ENCODE measurements around the gene BLID.

BLID gene

GRCh38 chr11:122140500-122140899 is 24.5 kb upstream of the BLID start:
- no peak for DNase-seq (ENCODE audit: low read depth in 2 of 2)

GRCh38 chr11:122139595-122139866 is 23.5 kb upstream of the BLID start:
- DNase-seq (ENCODE audit: low read depth in 2 of 2) = no peak

GRCh38 chr11:122138744-122139594 is 23.0 kb upstream of the BLID start:
- no peak for DNase-seq (ENCODE audit: low read depth in 2 of 2)

- DNase-seq (ENCODE audit: low read depth in 2 of 2) = no peak
Observed at GRCh38 chr11:122137078-122137793, 21.2 kb upstream of the BLID start.

- DNase-seq (ENCODE audit: low read depth in 2 of 2) = no peak
Observed at GRCh38 chr11:122131126-122131525, 15.1 kb upstream of the BLID start.

GRCh38 chr11:122128146-122128545 is 12.1 kb upstream of the BLID start:
- DNase-seq (ENCODE audit: low read depth in 2 of 2) = no peak

GRCh38 chr11:122127020-122127419 is 11.0 kb upstream of the BLID start:
- DNase-seq (ENCODE audit: low read depth in 2 of 2) = no peak

- DNase-seq (ENCODE audit: low read depth in 2 of 2) = no peak
Observed at GRCh38 chr11:122126024-122126688, 10.1 kb upstream of the BLID start.

GRCh38 chr11:122123263-122123929 is 7.4 kb upstream of the BLID start:
- no peak for DNase-seq (ENCODE audit: low read depth in 2 of 2)

GRCh38 chr11:122122179-122122578 is 6.2 kb upstream of the BLID start:
- no peak for DNase-seq (ENCODE audit: low read depth in 2 of 2)

- DNase-seq (ENCODE audit: low read depth in 2 of 2) = no peak
Observed at GRCh38 chr11:122120096-122120495, 4.1 kb upstream of the BLID start.

- no peak for DNase-seq (ENCODE audit: low read depth in 2 of 2)
Observed at GRCh38 chr11:122116591-122116990, 576 bp upstream of the BLID start.

GRCh38 chr11:122114976-122115375 is 1.0 kb downstream of the BLID start:
- no peak for DNase-seq (ENCODE audit: low read depth in 2 of 2)

GRCh38 chr11:122113836-122114825 is 1.9 kb downstream of the BLID start:
- no peak for DNase-seq (ENCODE audit: low read depth in 2 of 2)

GRCh38 chr11:122112470-122113365 is 3.3 kb downstream of the BLID start:
- DNase-seq (ENCODE audit: low read depth in 2 of 2) = no peak

GRCh38 chr11:122109932-122110331 is 6.1 kb downstream of the BLID start:
- DNase-seq (ENCODE audit: low read depth in 2 of 2) = no peak

GRCh38 chr11:122108828-122109227 is 7.2 kb downstream of the BLID start:
- no peak for DNase-seq (ENCODE audit: low read depth in 2 of 2)

- no peak for DNase-seq (ENCODE audit: low read depth in 2 of 2)
Observed at GRCh38 chr11:122108192-122108799, 7.7 kb downstream of the BLID start.

- no peak for DNase-seq (ENCODE audit: low read depth in 2 of 2)
Observed at GRCh38 chr11:122107566-122107965, 8.4 kb downstream of the BLID start.

GRCh38 chr11:122107045-122107444 is 9.0 kb downstream of the BLID start:
- no peak for DNase-seq (ENCODE audit: low read depth in 2 of 2)

Data from stimulated activated CD8-positive, alpha-beta memory T cell treated with anti-CD3 and anti-CD28 coated beads, Interleukin-2, amount 100 ng/mL, for 48 hours (primary cell).